IPS DF 6.9 (cell line): ENCODE data around the gene PLCH1.

Experiments
- DNase-seq: peaks from one replicate; pipeline ENCODE4 v3.0.0-alpha.2; 2013; ENCODE audit warnings: low read depth, low spot score
- H3K27ac ChIP-seq: one replicate; pipeline ENCODE4 v1.5.1; 2013; ENCODE audit warnings: low read length, control low read depth
- H3K27me3 ChIP-seq: 2 replicates; pipeline ENCODE4 v1.6.1; 2013; ENCODE audit warnings: mild to moderate bottlenecking, low read length; ENCODE audit not compliant: control insufficient read depth, insufficient read depth
- H3K36me3 ChIP-seq: 2 replicates; pipeline ENCODE4 v1.6.1; 2013; ENCODE audit warnings: low read length; ENCODE audit not compliant: control insufficient read depth, insufficient read depth
- H3K4me1 ChIP-seq: 2 replicates; pipeline ENCODE4 v1.6.1; 2013; ENCODE audit warnings: low read length; ENCODE audit not compliant: control insufficient read depth, insufficient read depth
- H3K4me3 ChIP-seq: 2 replicates; pipeline ENCODE4 v1.5.1; 2013; ENCODE audit warnings: mild to moderate bottlenecking, low read length
- H3K9me3 ChIP-seq: 2 replicates; pipeline ENCODE4 v1.6.1; 2013; ENCODE audit warnings: low read length, inconsistent platforms; ENCODE audit not compliant: control insufficient read depth, insufficient read depth
- WGBS: extraction: QIAGEN DNeasy Blood & Tissue Kit; methylation state at CpG from one replicate; pipeline ENCODE4 v1.1.7; 2013; ENCODE audit warnings: mixed read lengths, missing lambda C conversion rate; ENCODE audit not compliant: insufficient read length, insufficient coverage; 5-methylcytosine and 5-hydroxymethylcytosine counted together

The PLCH1 gene

DNA sequence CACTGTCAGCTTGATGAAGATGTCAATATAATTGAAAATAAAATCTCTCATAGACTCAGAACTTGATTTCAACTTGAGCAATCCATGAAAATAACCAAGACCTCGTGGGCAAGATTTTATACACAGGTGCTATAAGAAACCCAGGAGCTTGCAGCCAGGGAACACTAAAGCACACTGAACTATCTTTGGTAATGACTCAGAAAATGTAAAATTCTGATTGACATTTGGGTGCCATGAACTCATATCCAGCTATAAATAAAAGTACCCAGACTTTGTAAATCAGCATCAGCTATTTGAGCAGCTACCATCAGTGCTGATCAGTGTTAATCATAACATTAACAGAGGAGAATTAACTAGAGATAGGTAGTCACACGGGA is 61.5 kb downstream of the PLCH1 start:
- no peak overlapping the region for H3K27ac ChIP-seq
- H3K36me3 ChIP-seq: no peaks in the 10 kb centered on the region
- no CpG with 5 or more reads among the region's 2 CpGs for WGBS
- no peak overlapping the region for H3K4me3 ChIP-seq
- H3K27me3 ChIP-seq: no peaks in the 10 kb centered on the region
- no peaks in the 10 kb centered on the region for H3K4me1 ChIP-seq
- no peaks in the 10 kb centered on the region for H3K9me3 ChIP-seq
- DNase-seq: no peak

DNA sequence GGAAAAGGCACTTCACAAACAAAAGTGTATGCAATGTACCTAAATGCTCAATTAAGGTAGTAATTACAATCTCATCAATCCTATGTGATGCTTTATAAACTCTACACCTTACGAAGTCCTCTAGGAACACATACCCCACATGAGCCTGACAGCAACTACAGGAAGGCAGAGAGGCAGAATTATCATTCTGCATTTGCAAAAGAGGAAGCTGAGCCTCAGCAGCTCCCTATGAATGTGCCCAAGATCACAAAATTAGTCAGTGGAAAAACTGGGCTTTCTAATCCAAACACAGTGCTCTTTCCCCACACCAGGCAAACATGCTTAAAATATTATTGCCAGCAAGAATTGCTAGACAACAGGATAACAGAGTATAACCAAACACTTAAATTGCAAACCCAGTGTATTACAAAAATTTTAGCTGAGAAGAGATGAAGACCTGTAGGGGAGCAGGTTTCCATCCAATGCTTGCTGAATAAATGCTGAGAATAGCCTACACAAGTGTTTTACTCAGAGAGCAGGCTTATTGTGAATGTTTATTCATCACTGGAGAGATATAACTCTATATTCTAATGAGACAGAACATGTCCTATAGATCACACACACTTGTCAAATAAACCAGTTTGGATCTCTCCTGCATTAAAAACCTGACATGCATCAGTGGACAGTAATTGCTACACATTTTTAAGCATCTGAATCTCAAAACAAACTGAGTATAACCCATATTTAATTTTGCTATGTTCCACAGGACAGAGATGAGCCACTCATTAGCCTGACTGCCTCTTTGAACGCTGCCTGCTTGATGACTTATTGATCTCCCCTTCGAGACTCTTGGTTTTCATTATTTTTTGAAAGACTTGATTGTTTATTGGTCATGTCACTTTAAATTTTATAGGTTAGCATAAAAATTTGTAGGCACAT is 62.2 kb downstream of the PLCH1 start:
- DNase-seq: no peak
- no peaks in the 10 kb centered on the region for H3K36me3 ChIP-seq
- WGBS: no CpG with 5 or more reads among the region's 3 CpGs
- no peaks in the 10 kb centered on the region for H3K9me3 ChIP-seq
- H3K27ac ChIP-seq: no peak overlapping the region
- H3K4me1 ChIP-seq: no peaks in the 10 kb centered on the region
- H3K27me3 ChIP-seq: no peaks in the 10 kb centered on the region
- H3K4me3 ChIP-seq: no peak overlapping the region

DNA sequence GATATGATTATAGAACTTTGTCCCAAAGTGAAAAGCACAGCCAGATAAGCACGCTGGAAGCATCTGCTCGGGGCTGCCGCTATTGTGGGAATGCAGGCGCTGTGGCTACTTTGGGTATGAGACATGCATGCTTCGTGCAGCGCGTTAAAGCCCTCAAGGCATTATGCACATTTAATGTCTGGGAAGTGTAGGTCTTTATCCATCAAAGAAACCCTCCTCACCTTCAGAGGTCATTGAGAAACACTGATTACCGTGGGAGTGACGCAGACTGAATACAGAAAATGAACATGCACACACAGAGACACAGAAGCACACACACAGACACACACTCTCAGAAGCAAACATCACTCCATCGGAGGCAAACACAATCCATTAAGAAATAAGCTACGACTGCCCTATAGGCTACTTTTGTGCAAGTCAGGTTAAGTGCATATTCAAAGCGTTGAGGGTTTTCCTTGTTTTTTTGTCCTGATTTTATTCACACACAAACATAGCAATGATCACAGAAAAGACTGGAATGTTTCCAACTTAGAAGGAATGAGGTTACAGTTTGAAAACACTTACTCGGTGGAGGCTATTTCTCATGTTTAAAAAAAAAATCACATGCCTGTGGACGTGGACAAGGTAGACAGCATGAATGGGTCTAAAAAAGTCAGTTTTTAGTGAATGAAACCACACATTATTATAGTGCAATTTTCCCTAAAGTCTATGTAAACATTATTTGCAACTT is 68.5 kb downstream of the PLCH1 start:
- Histone ChIP-seq H3K36me3 (no peaks in the 10 kb centered on the region), H3K27me3 (no peaks in the 10 kb centered on the region), H3K9me3 (no peaks in the 10 kb centered on the region), H3K4me3 (no peak overlapping the region), H3K27ac (no peak overlapping the region), H3K4me1 (0 out of 2 replicates have a peak, but pooled peaks cover 3% of the 10 kb centered on the region)
- DNase-seq: no peak
- no CpG with 5 or more reads among the region's 14 CpGs for whole genome bisulfite sequencing

DNA sequence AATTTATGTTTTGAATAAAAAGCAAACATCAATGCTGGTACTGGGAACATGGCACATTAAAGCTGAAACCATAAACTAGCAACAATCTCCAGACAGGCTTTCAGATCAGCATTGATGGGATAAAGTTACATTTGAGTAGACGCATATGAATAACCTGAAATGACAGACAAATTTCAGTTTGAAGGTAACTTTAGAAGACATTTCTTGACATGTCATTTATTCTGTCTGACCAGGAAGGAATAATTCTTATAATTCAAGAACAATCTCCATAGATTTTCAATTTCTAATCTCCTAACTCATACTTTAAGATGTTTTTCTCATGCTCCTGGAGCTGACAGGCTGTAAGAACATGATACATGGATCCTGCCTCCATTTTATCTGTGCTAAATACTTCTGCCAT is 69.8 kb downstream of the PLCH1 start:
- DNase-seq: no peak
- Histone ChIP-seq H3K4me1 (0 out of 2 replicates have a peak, but pooled peaks cover 3% of the 10 kb centered on the region), H3K27ac (no peak overlapping the region), H3K27me3 (no peaks in the 10 kb centered on the region), H3K36me3 (no peaks in the 10 kb centered on the region), H3K4me3 (no peak overlapping the region), H3K9me3 (no peaks in the 10 kb centered on the region)
- WGBS: no CpG with 5 or more reads among the region's 1 CpG

DNA sequence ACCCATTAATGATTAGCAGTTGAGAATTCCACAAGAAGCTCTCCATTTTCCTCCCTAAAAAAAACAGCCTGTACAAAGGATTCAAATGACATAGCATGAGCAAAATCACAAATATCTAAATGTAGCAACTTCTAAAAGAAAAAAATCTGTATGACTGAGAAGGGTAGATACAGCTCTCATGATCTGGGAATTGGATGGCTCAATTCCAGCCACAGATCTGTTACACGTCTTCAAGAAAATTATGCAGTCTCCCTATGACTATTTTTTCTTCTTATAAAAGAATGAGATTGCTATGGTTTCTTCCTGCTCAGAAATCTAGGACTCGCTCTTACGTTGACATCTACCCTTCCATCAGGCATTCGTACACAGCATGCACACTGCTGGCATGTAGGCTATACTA is 71.5 kb downstream of the PLCH1 start:
- Histone ChIP-seq H3K4me1 (0 out of 2 replicates have a peak, but pooled peaks cover 3% of the 10 kb centered on the region), H3K9me3 (no peaks in the 10 kb centered on the region), H3K4me3 (no peak overlapping the region), H3K27me3 (no peaks in the 10 kb centered on the region), H3K27ac (no peak overlapping the region), H3K36me3 (no peaks in the 10 kb centered on the region)
- WGBS: no CpG with 5 or more reads among the region's 4 CpGs
- no peak for DNase-seq

DNA sequence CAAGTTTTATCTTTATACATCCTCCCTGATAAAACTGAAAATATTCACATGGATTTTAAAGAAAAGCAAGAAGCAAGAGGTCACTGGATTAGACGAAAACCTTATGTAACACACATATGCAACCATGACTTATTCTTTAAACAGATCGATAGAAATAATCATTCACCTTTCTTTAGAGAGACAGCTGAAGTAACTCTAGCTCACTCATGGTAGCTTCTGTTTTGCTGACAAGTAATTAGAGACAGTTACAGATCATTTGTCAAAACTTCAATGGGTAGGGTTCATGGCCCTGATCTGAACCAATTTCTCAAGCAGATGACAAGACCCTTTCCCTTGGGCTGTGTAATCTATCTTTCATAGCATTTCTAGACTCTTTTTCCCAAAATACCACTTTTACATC is 74.5 kb downstream of the PLCH1 start:
- Histone ChIP-seq H3K9me3 (no peaks in the 10 kb centered on the region), H3K4me3 (no peak overlapping the region), H3K4me1 (no peaks in the 10 kb centered on the region), H3K27me3 (no peaks in the 10 kb centered on the region), H3K27ac (no peak overlapping the region), H3K36me3 (no peaks in the 10 kb centered on the region)
- DNase-seq: no peak
- WGBS: no CpG with 5 or more reads among the region's 2 CpGs

DNA sequence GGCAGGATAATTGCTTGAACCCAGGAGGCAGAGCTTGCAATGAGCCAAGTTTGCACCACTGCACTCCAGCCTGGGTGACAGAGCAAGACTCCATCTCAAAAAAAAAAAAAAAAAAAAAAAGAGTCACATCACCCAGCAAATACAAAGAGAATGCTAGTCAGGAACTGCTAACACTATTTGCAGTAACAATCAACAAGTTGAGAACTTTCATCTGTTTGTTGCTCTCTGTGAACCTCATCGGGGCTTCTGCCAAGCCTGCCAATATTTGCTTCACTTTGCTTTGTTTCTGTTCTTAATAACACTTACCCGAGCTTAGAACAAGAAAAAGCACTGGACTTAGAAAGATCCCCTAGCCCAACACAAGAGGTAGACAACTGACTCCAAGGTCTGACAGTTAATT is 76.9 kb downstream of the PLCH1 start:
- H3K4me3 ChIP-seq: no peak overlapping the region
- H3K27me3 ChIP-seq: no peaks in the 10 kb centered on the region; the same call in 1 of the 2 replicates
- H3K9me3 ChIP-seq: no peaks in the 10 kb centered on the region
- H3K27ac ChIP-seq: no peak overlapping the region
- H3K4me1 ChIP-seq: no peaks in the 10 kb centered on the region
- DNase-seq: no peak
- H3K36me3 ChIP-seq: no peaks in the 10 kb centered on the region
- no CpG with 5 or more reads among the region's 2 CpGs for WGBS

DNA sequence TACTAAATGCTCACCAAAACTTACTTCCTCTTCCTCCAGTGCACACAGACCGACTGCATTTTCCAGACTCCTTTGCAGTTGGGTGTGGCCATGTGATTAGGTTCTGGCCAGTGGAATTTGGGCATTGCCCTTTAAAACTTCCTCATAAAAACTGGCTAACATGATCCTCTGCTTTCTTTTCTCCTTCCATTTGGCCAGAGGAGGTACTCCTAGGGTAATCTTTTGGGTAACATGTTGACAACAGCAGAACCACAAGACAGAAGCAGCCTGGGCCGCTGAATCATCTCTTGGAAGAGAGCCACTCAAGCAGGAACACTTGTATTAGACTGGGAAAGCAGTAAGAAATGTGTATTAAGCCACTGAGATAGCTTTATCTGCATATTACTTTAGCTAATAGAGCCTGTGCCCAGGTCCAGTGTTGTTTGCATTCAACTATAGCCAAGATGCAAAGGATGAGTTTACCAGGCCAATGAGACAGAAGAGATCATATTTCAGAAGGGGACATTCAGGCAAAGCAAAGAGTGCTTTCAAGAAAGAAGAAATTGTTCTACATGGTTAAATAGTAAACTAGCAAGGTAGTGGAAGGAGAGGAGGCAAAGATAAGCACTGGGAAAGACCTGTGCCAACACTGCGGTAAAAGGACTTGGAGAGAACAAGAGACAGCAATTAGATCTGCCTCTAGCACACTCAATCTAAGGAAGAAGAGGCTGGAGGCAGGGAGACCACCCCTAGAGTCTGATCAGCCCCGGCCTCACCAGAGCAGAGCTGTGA is 79.8 kb downstream of the PLCH1 start:
- no CpG with 5 or more reads among the region's 4 CpGs for WGBS
- Histone ChIP-seq H3K36me3 (no peaks in the 10 kb centered on the region), H3K27me3 (no peaks in the 10 kb centered on the region; the same call in 1 of the 2 replicates), H3K4me1 (no peaks in the 10 kb centered on the region; the same call in 1 of the 2 replicates), H3K9me3 (no peaks in the 10 kb centered on the region), H3K4me3 (no peak overlapping the region), H3K27ac (no peak overlapping the region)
- no peak for DNase-seq

DNA sequence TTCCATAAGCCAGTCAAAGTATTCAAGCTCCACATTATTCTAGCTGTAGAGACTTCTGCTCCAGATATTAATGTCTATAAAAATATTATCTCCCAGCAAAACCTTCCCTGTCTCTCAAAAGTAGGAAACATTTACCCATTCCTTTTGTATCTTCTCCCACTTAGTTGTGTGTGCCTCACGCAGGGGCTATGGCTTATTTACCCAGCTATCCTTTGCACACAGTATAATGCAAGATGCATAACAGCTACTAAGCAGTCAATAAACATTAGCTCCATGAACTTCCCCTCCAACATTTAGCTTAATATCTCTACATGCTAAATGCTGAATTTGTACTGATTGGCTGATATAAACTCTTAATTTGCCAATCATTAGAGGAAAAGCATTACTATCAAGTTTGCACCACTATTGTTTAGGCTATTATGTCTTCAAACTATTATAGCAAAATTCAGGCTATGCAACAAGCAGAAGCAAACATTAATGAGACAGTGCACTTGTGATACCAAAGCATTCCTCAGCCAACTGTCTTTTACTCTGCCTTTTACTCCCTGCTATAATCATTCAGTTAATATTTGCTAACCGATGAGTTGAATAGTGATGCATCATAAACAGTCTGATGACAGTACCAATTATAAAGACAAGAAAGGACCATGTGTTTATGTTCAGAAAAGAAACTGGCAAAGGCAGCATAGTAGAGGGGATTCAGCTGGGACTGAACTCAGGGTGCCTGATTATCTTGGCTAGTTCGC is 81.2 kb downstream of the PLCH1 start:
- Histone ChIP-seq H3K4me3 (no peak overlapping the region), H3K36me3 (no peaks in the 10 kb centered on the region), H3K27me3 (no peaks in the 10 kb centered on the region; the same call in 1 of the 2 replicates), H3K4me1 (no peaks in the 10 kb centered on the region; the same call in 1 of the 2 replicates), H3K9me3 (no peaks in the 10 kb centered on the region), H3K27ac (no peak overlapping the region)
- DNase-seq: no peak
- no CpG with 5 or more reads among the region's 3 CpGs for WGBS

DNA sequence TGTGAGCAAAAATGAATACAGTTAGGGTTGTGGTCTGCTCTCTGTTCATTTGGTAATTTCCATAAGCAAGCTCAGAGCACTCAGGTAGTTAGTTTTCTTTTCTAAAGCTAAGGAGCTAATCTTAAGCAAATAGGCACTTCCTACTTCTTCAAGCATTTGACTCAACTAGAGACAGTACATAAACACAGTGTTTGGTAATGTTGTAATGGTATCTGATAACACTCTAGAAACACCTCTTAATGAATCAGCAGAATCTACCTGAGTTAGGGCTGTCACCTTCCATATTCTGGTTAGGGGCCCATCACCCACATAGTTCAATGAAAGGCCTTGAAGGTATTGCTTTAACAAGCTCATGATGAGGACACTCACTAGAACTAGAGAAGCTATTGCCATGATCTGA is 83.1 kb downstream of the PLCH1 start:
- H3K4me3 ChIP-seq: no peak overlapping the region
- H3K4me1 ChIP-seq: no peaks in the 10 kb centered on the region; the same call in 1 of the 2 replicates
- no peaks in the 10 kb centered on the region for H3K36me3 ChIP-seq
- H3K9me3 ChIP-seq: no peaks in the 10 kb centered on the region
- DNase-seq: no peak
- no peak overlapping the region for H3K27ac ChIP-seq
- no peaks in the 10 kb centered on the region; the same call in 1 of the 2 replicates for H3K27me3 ChIP-seq
